GM18861 (cell line): ENCODE results near the gene HSD17B3.
"Not testable (repeated sequence)": the region's sequence is repeated elsewhere in the genome, so short reads cannot be mapped to it uniquely, and the experiment has no call there.

ENCODE experiments used
- ATAC-seq: cut with Tn5 transposase; IDR thresholded peaks from one replicate; pipeline ENCODE4 v1.9.1; 2021; ENCODE audit not compliant: unreplicated experiment

The HSD17B3 gene

DNA sequence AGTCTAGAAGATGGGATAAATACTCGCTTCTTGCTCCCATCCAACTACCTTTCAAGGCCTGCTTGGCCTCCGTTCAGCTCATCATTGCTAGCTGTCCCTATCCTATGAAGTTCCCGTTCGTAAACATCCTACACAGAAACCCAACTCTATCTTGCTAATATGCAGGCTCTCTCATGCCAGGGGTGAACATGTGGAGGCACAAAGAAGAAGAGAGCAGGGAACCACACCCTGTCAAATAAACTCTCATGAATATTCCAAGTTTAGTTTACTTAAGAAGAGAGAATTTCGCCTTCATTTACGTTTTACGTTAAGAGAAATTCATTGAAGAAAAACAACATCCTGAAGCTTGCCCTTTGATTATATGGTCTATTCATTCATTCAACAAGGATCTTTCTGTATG lies 7.9 kb upstream of the HSD17B3 start:
- no peak for ATAC-seq

DNA sequence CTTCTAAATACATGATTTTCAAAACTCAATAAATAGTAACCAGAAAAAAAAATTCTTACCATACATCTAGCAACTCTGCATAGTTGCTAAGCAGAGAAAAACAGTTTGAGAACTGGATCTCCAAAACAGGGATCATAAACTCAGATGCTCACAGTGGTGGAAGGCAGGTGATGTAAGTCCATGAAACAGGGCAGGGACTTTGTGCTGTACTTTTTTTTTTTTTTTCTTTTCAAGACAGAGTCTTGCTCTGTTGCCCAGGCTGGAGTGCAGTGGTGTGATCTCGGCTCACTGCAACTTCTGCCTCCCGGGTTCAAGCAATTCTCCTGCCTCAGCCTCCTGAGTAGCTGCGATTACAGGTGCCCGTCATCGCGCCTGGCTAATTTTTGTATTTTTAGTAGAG lies 5.0 kb upstream of the HSD17B3 start:
- not testable (repeated sequence) for ATAC-seq

GRCh38 chr9:96305171-96305570 lies 3.2 kb upstream of the HSD17B3 start:
- ATAC-seq, result no peak

DNA sequence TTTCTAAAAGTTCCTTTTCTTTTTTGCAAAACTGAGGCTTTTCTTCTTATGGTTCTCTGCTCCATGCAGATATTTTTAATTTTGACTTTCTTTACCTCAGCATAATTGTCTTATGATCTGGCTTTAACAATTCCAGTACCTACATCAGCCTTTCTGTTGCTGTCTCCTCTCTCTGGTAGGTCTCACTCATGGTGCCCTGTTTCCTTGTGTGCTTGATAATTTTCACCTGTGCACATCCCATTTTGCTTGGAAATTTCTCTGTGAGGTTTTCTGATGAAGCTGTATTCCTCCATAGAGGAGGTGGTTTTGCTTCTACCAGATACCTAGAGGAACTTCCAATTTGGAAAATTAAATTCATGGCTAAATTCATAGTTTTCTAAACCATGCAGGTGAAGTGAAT lies 2.3 kb upstream of the HSD17B3 start:
- no peak for ATAC-seq

DNA sequence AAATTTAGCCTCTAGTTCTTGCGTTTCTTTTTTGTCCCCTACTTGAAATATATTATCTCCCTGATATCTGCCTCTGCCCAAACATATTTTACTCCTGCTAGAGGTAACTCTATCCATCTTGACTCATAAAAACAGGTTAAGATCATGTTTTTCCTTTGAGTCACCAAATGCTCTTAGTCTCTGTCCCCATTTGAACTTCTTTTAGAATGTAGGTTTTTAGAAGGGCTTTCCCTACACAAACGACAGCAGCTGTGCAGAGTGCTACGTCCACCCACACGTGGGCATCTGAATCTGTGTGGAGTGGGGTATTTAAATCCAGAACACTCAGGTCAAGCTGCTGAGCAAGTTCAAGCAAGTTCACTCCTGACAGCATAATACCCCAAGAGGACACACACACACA lies 2.2 kb downstream of the HSD17B3 start:
- no peak for ATAC-seq

GRCh38 chr9:96294159-96294545 lies 7.8 kb downstream of the HSD17B3 start:
- ATAC-seq, result no peak

GRCh38 chr9:96293498-96294158 lies 8.3 kb downstream of the HSD17B3 start:
- ATAC-seq, result no peak

DNA sequence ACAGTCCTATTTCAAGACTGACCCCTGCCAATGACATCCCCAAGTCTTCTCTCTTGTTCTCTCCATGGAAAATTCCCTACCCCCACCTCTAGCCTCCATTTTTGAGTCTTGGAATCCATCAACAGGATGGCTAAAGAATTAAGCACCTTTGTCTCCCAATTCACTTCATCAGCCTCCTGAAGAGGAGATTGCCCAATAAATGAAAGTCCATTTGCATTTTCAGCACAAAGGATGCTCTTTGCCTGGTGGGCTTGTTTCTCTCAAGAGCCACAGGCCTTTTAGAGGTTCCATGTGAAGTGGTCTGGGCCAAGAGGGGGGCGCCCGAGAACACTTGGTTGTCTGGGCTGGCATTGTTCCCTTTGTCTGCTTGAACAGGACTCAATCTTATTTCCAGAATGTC lies 12.6 kb downstream of the HSD17B3 start:
- ATAC-seq, result no peak

- no peak for ATAC-seq
These were observed 20.3 kb downstream of the HSD17B3 start for GRCh38 chr9:96281641-96282040.

GRCh38 chr9:96279932-96280331 lies 22.0 kb downstream of the HSD17B3 start:
- no peak for ATAC-seq

GRCh38 chr9:96274939-96275338 lies 27.0 kb downstream of the HSD17B3 start:
- ATAC-seq, result no peak

DNA sequence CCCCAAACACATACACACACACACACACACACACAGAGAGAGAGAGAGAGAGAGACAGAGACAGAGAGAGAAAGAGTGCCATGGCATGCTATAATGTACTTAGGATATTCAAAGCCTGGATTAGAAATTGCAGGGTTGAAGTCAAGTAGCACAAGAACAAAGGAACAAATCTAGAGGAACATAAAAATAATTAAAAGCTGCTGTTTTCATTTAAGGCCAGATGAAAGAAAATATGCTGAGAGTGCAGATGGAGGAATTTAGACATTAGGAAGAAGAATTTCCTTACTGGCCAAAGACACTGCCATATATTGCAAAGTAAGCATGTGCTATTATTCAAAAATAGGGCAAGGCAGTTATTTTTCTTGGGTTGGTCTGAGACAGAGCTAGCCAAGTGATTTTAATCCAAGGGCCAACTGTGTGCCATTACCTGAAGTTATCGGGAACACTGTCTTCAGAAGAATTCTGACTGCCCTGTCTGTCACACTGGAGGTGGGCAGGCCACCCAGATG lies 31.7 kb downstream of the HSD17B3 start:
- no peak for ATAC-seq

DNA sequence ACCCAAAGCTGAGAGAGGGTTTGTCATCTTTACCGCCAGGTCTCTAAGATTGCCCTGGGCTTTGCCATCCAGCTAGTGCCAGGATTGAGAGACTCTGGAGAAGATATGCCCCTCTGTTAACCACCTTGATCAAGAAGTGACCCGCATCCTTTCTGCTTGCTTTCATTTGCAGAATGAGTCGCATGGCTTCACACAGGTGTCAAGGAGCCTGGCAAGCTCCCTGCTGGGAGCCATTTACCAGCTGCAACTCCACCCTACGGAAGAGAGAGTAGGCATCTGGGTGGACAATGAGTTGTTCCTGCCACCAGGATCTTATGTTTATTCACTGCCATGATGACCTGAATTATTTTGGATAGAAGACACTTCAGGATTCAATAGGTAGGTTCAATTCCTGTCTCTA lies 43.0 kb downstream of the HSD17B3 start:
- no peak for ATAC-seq

- ATAC-seq, result no peak
These were observed 45.2 kb downstream of the HSD17B3 start for GRCh38 chr9:96256800-96257199.

GRCh38 chr9:96255698-96256097 lies 46.3 kb downstream of the HSD17B3 start:
- no peak for ATAC-seq

DNA sequence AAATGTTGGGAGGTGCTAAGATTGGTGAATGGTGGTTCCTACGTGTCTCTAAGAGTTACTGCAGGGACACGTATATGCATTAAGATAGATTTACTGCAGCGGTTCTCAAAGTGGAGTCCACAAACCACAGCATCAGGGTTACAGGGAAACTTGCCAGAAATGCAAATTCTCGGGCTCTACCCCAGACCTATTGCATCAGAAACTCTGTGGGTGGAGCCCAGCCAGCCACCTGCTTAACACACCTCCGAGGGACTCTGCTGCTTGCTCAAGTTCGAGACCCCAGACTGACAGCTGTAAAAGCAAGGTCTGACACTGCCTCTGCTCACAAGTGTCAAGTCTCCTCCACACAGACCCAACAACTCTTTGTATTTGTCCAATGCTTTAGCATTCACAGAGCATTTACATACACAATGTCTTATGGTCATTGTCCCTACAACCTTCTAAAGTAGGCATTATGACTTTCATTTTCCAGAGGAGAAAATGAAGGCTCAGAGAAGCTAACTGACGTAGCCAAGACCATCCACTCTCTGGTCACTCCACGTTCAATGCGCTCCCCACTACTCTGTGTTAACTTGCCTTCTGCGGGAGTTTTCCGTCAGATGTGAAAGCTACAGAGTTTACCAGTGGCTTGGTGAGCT lies 48.8 kb downstream of the HSD17B3 start:
- ATAC-seq, result no peak

DNA sequence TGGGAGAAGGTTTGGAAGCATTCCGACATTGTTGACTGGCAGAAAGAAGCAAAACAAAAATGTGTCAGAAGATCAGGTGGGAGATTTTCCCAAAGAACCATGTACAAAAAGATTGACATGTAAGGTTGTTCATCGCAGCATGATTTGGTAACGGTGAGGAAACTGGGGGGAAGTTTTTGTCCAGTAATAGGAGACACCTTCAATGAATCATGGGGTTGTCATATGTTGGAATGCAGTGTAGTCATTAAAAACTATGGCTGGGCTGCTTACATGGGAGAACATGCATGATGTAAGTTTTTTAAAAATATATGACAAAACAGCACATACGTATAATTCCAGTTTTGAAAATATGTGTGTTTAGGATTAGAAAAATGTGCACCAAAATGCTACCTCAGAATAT lies 50.5 kb downstream of the HSD17B3 start:
- no peak for ATAC-seq

GRCh38 chr9:96249746-96250145 lies 52.2 kb downstream of the HSD17B3 start:
- no peak for ATAC-seq

DNA sequence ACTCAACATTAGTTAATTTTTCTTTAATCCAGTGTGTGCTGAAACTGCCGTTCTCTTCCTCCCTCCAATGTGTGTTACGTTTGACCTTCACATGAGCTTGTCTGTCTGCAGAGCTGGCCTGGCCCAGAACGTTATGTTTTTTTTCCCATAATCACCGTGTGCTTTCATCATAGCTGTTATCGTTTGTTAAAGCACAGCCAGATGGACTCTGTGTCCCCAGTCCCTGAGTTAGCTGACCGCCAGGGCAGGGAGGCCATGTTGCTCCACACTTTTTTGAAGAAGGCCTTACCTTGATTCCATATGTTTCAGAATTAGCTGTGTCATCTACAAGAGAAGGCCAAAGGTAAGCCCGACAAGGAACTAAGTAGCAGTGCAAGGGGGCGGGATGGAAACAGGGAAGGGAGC lies 55.7 kb downstream of the HSD17B3 start:
- ATAC-seq, result no peak

- no peak for ATAC-seq
These were observed 56.6 kb downstream of the HSD17B3 start for GRCh38 chr9:96245399-96245798.

- no peak for ATAC-seq
These were observed 58.2 kb downstream of the HSD17B3 start for GRCh38 chr9:96243778-96244177.

DNA sequence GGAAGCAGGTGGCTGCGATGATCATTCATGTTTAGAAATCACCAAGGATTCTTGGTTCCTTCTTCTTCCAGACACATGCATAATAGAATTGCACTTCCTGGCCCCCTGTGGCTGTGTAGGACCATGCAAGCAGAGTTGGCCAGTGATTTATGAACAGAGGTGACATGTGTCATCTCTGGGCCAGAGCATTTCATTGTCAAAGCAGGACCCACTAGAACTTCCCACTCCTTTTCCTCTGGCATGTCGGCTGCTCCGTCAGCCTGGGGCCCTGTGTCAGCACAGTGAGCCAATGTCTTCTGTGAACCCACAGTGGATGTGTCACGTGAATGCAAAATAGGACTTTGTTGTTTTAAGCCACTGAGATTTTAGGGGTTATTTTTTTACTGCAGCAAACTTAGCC lies 59.2 kb downstream of the HSD17B3 start:
- ATAC-seq, result no peak

GRCh38 chr9:96241391-96241809 lies 60.6 kb downstream of the HSD17B3 start:
- ATAC-seq, result no peak
